Thyroid gland (tissue), 4 donors: Measurements from ENCODE around the gene SARNP. TPM values are rescaled to one million over a fixed set of nuclear protein-coding genes. Genes with fewer than 3 reads are reported as not detected.

Experiments
- DNase-seq, 2 donors: peaks; one replicate each; pipeline ENCODE4 v3.0.0-alpha.2; 2019
- H3K27ac ChIP-seq, 3 donors: fragments of 200-600 bp; sonication (generic); 1 replicate in 2 of 3; 2 replicates in 1 of 3; pipeline ENCODE4 v1.5.1; 2016 to 2019; ENCODE audit warnings: mild to moderate bottlenecking in 1 of 3, moderate library complexity in 1 of 3
- H3K27me3 ChIP-seq: fragments of 200-600 bp; sonication (generic); one replicate; pipeline ENCODE4 v1.5.1; 2019
- H3K36me3 ChIP-seq, 2 donors: fragments of 200-600 bp; sonication (generic); one replicate each; pipeline ENCODE4 v1.5.1; 2016 to 2019
- H3K4me1 ChIP-seq, 2 donors: fragments of 200-600 bp; sonication (generic); one replicate each; pipeline ENCODE4 v1.5.1; 2017 to 2019
- H3K4me3 ChIP-seq, 3 donors: fragments of 200-600 bp; sonication (generic); replicated peaks in 1 of 3; 1 replicate in 2 of 3; 2 replicates in 1 of 3; pipeline ENCODE4 v1.5.1; 2016; ENCODE audit warnings: mild to moderate bottlenecking in 1 of 3
- H3K9me3 ChIP-seq: fragments of 200-600 bp; sonication (generic); one replicate; pipeline ENCODE4 v1.5.1; 2017
- POLR2A ChIP-seq, 2 donors: fragments of 450-650 bp; IDR thresholded peaks; one replicate each; pipeline ENCODE4 v1.6.1; 2017; ENCODE audit warnings: antibody characterized with exemption in 2 of 2, mild to moderate bottlenecking in 2 of 2, moderate library complexity in 1 of 2
- WGBS, 2 donors: methylation state at CpG; one replicate each; pipeline ENCODE4 v1.1.5; 2017; 5-methylcytosine and 5-hydroxymethylcytosine counted together
- intact Hi-C: fragments of 100-400 bp; cut with DNase I; formaldehyde crosslinking; loops from one replicate; pipeline ENCODE4 v1.15.1; 2023
- total RNA-seq, 4 donors: library from RNA; depleted of rRNA; stranded (reverse); fragments of >200 nt; gene quantifications; one replicate each; pipeline ENCODE4 v1.2.3, GENCODE V29; 2016
- TF ChIP-seq, protein P1 (sequence below), 6 experiments: fragments of 200-600 bp in 3 of 6; fragments of 450-650 bp in 3 of 6; sonication (generic) in 3 of 6; IDR thresholded peaks; one replicate each; pipeline ENCODE4 v1.5.1; 2016 to 2019; ENCODE audit warnings: antibody characterized with exemption in 6 of 6, mild to moderate bottlenecking in 2 of 6, inconsistent platforms in 1 of 6, moderate library complexity in 1 of 6

Gene SARNP
- total RNA-seq, 4 donors from 2014 or later, result 33.6 to 61.0 (median 52.3) TPM

DNA sequence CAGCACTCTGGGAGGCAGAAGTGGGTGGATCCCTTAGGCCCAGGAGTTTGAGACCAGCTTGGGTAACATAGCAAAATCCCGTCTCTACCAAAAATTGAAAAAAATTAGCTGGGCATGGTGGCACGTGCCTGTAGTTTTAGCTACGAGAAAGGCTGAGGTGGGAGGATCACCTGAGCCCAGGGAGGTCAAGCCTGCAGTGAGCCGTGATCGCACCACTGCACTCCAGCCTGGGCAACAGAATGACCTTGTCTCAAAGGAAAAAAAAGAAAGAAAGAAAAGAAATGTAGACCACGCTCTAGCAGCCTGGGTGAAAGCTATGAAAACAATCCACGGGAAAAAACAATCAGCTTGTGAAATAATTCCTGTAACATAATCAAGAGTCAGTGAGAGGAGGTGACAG is 29.0 kb downstream of the SARNP start:
- TF ChIP-seq, protein P1, sequence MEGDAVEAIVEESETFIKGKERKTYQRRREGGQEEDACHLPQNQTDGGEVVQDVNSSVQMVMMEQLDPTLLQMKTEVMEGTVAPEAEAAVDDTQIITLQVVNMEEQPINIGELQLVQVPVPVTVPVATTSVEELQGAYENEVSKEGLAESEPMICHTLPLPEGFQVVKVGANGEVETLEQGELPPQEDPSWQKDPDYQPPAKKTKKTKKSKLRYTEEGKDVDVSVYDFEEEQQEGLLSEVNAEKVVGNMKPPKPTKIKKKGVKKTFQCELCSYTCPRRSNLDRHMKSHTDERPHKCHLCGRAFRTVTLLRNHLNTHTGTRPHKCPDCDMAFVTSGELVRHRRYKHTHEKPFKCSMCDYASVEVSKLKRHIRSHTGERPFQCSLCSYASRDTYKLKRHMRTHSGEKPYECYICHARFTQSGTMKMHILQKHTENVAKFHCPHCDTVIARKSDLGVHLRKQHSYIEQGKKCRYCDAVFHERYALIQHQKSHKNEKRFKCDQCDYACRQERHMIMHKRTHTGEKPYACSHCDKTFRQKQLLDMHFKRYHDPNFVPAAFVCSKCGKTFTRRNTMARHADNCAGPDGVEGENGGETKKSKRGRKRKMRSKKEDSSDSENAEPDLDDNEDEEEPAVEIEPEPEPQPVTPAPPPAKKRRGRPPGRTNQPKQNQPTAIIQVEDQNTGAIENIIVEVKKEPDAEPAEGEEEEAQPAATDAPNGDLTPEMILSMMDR (IDR thresholded peaks at IDR 0.05), result no peak
- TF ChIP-seq POLR2A (IDR thresholded peaks at IDR 0.05), result no peak
- DNase-seq, result peak in 1 of 2 donors; percentile 27
- intact Hi-C loops, result no loop called here
- Histone ChIP-seq H3K36me3 (peaks cover 40 to 42% of the 10 kb centered on the region in 2 donors), H3K4me1 (no peaks in the 10 kb centered on the region), H3K9me3 (no peaks in the 10 kb centered on the region), H3K27ac (no peak overlapping the region), H3K4me3 (no peak overlapping the region), H3K27me3 (no peaks in the 10 kb centered on the region)
- 81 to 86% methylated on average over 7 of the region's 7 CpGs for WGBS, 2 donors

DNA sequence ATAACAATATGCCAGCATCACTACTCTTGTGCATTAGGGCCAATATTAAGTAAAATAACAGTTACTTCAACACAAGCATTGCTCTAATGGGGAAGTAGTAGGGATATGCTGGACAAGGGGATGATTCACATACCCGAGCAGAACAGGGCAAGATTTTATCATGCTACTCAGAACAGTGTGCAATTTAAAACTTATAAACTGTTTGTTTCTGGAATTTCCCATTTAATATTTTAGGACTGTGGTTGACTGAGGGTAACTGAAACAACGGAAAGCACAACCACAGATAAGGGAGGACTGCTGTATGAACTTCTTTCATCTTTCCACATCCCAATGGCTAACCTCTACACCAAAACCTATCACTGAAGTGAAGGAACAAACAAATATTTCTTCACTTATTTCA is 36.8 kb downstream of the SARNP start:
- no peaks in the 10 kb centered on the region for H3K4me1 ChIP-seq
- intact Hi-C loops, result no loop called here
- DNase-seq, result no peak
- WGBS, 2 donors, result 85 to 86% methylated on average over 2 of the region's 2 CpGs
- no peak overlapping the region for H3K4me3 ChIP-seq
- no peaks in the 10 kb centered on the region for H3K9me3 ChIP-seq
- no peak overlapping the region for H3K27ac ChIP-seq
- no peaks in the 10 kb centered on the region for H3K27me3 ChIP-seq
- TF ChIP-seq POLR2A (IDR thresholded peaks at IDR 0.05), result no peak
- TF ChIP-seq, protein P1 (IDR thresholded peaks at IDR 0.05), result no peak
- peaks cover 19 to 32% of the 10 kb centered on the region in 2 donors for H3K36me3 ChIP-seq

DNA sequence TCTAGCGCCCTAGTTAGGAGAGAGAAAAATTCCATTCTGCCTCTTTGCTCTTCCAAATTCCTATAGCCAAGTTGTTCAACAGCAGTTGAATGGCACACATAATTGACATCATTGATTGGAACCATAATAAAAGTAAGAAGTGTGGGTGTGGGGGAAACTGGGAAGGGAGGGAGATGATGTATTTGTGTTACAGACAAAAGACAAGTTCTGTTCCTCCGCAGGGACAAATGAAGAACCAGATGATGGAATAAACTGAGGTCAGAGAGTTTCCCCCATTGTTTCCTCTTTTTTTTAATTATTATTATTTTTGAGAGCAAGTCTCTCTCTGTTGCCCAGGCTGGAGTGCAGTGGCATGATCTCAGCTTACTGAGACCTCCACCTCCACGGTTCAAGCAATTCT is 39.7 kb downstream of the SARNP start:
- Histone ChIP-seq H3K4me1 (no peaks in the 10 kb centered on the region), H3K9me3 (no peaks in the 10 kb centered on the region), H3K36me3 (peaks cover 8 to 16% of the 10 kb centered on the region in 2 donors), H3K27ac (no peak overlapping the region), H3K4me3 (no peak overlapping the region), H3K27me3 (no peaks in the 10 kb centered on the region)
- DNase-seq, result no peak
- no peak for TF ChIP-seq POLR2A (IDR thresholded peaks at IDR 0.05)
- TF ChIP-seq, protein P1 (IDR thresholded peaks at IDR 0.05), result no peak
- intact Hi-C loops, result no loop called here
- WGBS, 2 donors, result 95 to 96% methylated on average over 3 of the region's 3 CpGs

DNA sequence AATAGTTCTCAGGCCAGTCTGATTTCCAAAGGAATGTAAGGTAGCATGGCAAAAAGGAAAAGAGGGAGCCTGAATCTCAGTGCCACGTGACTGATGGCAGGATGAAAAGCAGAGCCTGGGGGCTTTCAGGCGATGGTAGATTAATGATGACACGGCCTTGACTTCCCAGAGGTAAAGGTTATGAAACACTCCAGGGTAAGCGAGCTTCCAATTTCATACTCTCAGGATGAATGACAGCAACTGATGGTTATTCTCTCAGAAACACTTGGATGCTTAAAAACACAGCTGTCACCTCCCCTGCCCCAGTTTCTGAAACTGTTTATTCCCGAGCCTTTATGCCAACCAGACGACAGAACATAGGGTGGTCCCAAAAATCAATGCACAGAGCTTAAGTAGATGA is 45.8 kb downstream of the SARNP start:
- intact Hi-C loops, result no loop called here
- Histone ChIP-seq H3K4me1 (peaks cover 0 to under 1% of the 10 kb centered on the region in 2 donors), H3K4me3 (no peak overlapping the region), H3K9me3 (no peaks in the 10 kb centered on the region), H3K27ac (no peak overlapping the region), H3K36me3 (peaks cover 9 to 11% of the 10 kb centered on the region in 2 donors), H3K27me3 (no peaks in the 10 kb centered on the region)
- WGBS, 2 donors, result 83 to 88% methylated on average over 6 of the region's 6 CpGs
- no peak for DNase-seq
- TF ChIP-seq, protein P1 (IDR thresholded peaks at IDR 0.05), result no peak
- no peak for TF ChIP-seq POLR2A (IDR thresholded peaks at IDR 0.05)

DNA sequence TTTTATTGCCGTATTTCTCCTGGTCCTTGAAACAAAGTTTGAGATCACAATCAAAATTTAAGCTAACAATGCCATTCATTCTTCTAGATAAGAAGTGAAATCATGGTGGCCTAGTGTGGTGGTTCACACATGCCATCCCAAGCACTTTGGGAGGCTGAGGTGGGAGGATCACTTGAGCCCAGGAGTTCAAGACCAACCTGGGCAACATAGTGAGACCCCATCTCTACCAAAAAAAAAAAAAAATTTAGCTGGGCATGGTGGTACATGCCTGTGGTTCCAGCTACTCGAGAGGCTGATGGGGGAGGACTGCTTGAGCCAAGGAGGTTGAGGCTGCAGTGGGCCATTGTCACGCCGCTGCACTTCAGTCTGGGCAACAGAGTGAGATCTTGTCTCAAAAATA is 50.4 kb downstream of the SARNP start:
- peaks cover 14 to 18% of the 10 kb centered on the region in 2 donors for H3K4me1 ChIP-seq
- no peaks in the 10 kb centered on the region for H3K9me3 ChIP-seq
- TF ChIP-seq, protein P1 (IDR thresholded peaks at IDR 0.05), result no peak
- intact Hi-C loops, result no loop called here
- no peaks in the 10 kb centered on the region for H3K27me3 ChIP-seq
- H3K27ac ChIP-seq, result no peak overlapping the region
- H3K36me3 ChIP-seq, result peaks cover 5 to 11% of the 10 kb centered on the region in 2 donors
- DNase-seq, result no peak
- 94 to 95% methylated on average over 4 of the region's 4 CpGs for WGBS, 2 donors
- no peak overlapping the region for H3K4me3 ChIP-seq
